A673 (cell line): ENCODE measurements around the gene CAMK2G. TPM values are rescaled to one million over a fixed set of nuclear protein-coding genes. Genes with fewer than 3 reads are reported as not detected.
"Not testable (repeated sequence)": the region's sequence is repeated elsewhere in the genome, so short reads cannot be mapped to it uniquely, and the experiment has no call there.

Experiments used
- BruUV-seq: library from RNA; stranded (reverse); fragments of 400-500 nt; replicated peaks from 2 replicates; lab custom pipeline; 2021; lab: Mats Ljungman, UMichigan
- CTCF ChIA-PET: fragments of 300-600 bp; sonication (Branson Sonifier 250); formaldehyde crosslinking; loops from one replicate; lab custom pipeline; 2022; ENCODE audit warnings: antibody characterized with exemption; lab: Charles Lee
- POLR2A ChIA-PET: fragments of 300-600 bp; sonication (Branson Sonifier 250); formaldehyde crosslinking; loops from one replicate; lab custom pipeline; 2022; ENCODE audit warnings: antibody characterized with exemption; ENCODE audit not compliant: low non-redundant PET; lab: Charles Lee
- DNase-seq: peaks from one replicate; pipeline ENCODE4 v3.0.0-alpha.2; 2015; ENCODE audit warnings: low spot score
- H3K27ac ChIP-seq: fragments of 200-600 bp; sonication (generic); 2 replicates; pipeline ENCODE4 v1.5.1; 2016; ENCODE audit warnings: mixed run types, low read depth, mild to moderate bottlenecking, mixed read lengths, antibody characterized with exemption, low read length; ENCODE audit not compliant: poor library complexity, severe bottlenecking
- H3K27me3 ChIP-seq: fragments of 200-600 bp; sonication (generic); replicated peaks from 2 replicates; pipeline ENCODE4 v1.6.1; 2017; ENCODE audit warnings: mixed run types, low read depth, mild to moderate bottlenecking, mixed read lengths, antibody characterized with exemption, low read length; ENCODE audit not compliant: insufficient read depth, poor library complexity
- H3K36me3 ChIP-seq: fragments of 200-600 bp; sonication (generic); 2 replicates; pipeline ENCODE4 v1.6.1; 2016; ENCODE audit warnings: mixed run types, mild to moderate bottlenecking, mixed read lengths, antibody characterized with exemption, low read length; ENCODE audit not compliant: insufficient read depth, poor library complexity, severe bottlenecking
- H3K4me1 ChIP-seq: fragments of 200-600 bp; sonication (generic); 2 replicates; pipeline ENCODE4 v1.6.1; 2017; ENCODE audit warnings: mixed run types, mild to moderate bottlenecking, mixed read lengths, antibody characterized with exemption, low read length; ENCODE audit not compliant: insufficient read depth, poor library complexity, severe bottlenecking
- H3K4me3 ChIP-seq: fragments of 200-600 bp; sonication (generic); 2 replicates; pipeline ENCODE4 v1.5.1; 2016; ENCODE audit warnings: low read depth, mixed run types, mild to moderate bottlenecking, mixed read lengths, low read length; ENCODE audit not compliant: poor library complexity, severe bottlenecking
- H3K9me3 ChIP-seq: fragments of 200-600 bp; sonication (generic); 2 replicates; pipeline ENCODE4 v1.6.1; 2016; ENCODE audit warnings: mixed run types, low read depth, mild to moderate bottlenecking, mixed read lengths, antibody characterized with exemption, low read length; ENCODE audit not compliant: poor library complexity, severe bottlenecking
- EZH2 ChIP-seq: fragments of 200-600 bp; sonication (generic); IDR thresholded peaks from 2 replicates; pipeline ENCODE4 v1.6.1; 2017; ENCODE audit warnings: borderline replicate concordance, low read depth, mild to moderate bottlenecking, mixed read lengths, antibody characterized with exemption, low read length; ENCODE audit not compliant: poor library complexity, severe bottlenecking
- intact Hi-C: fragments of 100-400 bp; cut with micrococcal nuclease; formaldehyde crosslinking; loops from one replicate; pipeline ENCODE4 v1.10.0; 2022; ENCODE audit not compliant: unreplicated experiment
- total RNA-seq: library from RNA; stranded (reverse); gene quantifications from 2 replicates; pipeline ENCODE4 v1.2.3, GENCODE V29; 2021
- TF ChIP-seq, protein P1 (sequence below): fragments of 300-800, 200-600 bp; sonication (generic); conservative IDR thresholded peaks from 2 replicates; pipeline ENCODE4 v1.5.1; 2017; ENCODE audit warnings: low read depth, mild to moderate bottlenecking, antibody characterized with exemption, low read length, moderate library complexity, mixed read lengths

The CAMK2G gene
- total RNA-seq, 1 experiment from 2014 or later: 32.7 TPM

DNA sequence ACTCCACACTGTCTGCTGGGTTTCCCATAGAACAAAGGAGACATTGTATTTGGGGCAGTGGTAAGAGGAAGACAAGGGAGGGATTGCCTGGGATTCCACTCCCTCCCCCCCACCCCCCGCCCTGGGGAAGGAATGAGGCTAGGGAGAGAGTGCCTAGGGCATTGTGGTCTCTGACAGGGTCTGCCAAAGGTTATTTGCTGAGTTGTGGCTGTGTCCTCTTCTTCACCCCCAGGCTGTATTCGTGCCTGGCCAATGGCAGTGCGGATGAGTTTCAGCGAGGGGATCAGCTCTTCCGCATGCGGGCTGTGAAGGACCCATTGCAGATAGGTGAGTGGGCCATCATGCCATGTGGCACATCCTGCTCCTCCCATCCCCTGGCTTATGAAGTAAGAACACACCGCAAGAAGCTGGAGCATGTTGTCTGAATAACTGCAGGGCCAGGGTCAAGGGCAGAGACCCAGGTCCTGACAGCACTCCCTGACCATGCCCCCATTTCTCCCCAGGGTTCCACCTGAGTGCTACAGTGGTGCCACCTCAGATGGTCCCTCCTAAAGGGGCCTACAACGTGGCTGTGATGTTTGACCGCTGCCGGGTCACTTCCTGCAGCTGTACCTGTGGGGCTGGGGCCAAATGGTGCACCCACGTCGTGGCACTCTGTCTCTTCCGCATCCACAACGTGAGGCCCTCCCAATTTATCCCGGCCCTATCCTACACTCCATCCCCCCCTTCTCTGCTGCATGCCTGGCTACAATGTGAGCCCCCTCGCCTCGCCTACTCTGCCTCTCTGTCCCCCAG is 85.3 kb downstream of the CAMK2G start:
- Histone ChIP-seq H3K4me3 (no peak overlapping the region), H3K4me1 (peaks cover 3% of the 10 kb centered on the region), H3K27ac (no peak overlapping the region), H3K9me3 (no peaks in the 10 kb centered on the region), H3K27me3 (no peaks in the 10 kb centered on the region), H3K36me3 (peaks cover 23% of the 10 kb centered on the region)
- no TSS peak for BruUV-seq
- TF ChIP-seq, protein P1, sequence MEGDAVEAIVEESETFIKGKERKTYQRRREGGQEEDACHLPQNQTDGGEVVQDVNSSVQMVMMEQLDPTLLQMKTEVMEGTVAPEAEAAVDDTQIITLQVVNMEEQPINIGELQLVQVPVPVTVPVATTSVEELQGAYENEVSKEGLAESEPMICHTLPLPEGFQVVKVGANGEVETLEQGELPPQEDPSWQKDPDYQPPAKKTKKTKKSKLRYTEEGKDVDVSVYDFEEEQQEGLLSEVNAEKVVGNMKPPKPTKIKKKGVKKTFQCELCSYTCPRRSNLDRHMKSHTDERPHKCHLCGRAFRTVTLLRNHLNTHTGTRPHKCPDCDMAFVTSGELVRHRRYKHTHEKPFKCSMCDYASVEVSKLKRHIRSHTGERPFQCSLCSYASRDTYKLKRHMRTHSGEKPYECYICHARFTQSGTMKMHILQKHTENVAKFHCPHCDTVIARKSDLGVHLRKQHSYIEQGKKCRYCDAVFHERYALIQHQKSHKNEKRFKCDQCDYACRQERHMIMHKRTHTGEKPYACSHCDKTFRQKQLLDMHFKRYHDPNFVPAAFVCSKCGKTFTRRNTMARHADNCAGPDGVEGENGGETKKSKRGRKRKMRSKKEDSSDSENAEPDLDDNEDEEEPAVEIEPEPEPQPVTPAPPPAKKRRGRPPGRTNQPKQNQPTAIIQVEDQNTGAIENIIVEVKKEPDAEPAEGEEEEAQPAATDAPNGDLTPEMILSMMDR: no peak
- no peak for TF ChIP-seq EZH2
- ChIA-PET POLR2A (no interaction called here), CTCF (no interaction called here)
- no peak for DNase-seq
- intact Hi-C loops: no loop called here

DNA sequence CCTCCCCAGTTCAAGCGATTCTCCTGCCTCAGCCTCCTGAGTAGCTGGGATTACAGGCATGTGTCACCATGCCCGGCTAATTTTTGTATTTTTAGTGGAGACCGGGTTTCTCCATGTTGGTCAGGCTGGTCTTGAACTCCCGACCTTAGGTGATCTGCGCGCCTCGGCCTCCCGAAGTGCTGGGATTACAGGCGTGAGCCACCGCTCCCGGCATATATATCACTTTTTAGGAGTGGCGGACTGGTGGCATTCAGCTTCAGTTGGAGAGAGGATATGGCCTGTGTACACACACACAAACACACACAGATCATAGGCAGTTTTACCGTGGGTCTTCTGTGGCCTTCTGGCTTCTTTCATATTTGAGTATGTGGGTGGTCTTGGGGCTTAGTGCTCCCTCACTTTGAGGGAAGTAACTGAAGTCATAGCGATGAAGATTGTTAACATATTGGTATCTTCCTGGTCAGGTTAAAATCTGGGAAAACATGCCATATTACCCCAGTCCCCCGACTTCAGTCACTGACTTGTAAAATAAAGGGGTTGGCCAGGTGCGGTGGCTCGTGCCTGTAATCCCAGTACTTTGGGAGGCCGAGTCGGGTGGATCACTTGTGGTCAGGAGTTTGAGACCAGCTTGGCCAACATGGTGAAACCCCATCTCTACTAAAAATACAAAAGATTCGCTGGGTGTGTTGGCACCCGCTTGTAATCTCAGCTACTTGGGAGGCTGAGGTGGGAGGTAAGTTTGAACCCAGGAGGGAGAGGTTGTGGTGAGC is 87.1 kb downstream of the CAMK2G start:
- H3K36me3 ChIP-seq: peaks cover 20% of the 10 kb centered on the region
- H3K27me3 ChIP-seq, H3K9me3 ChIP-seq, H3K27ac ChIP-seq, intact Hi-C loops, H3K4me1 ChIP-seq, H3K4me3 ChIP-seq, BruUV-seq, POLR2A ChIA-PET, CTCF ChIA-PET, DNase-seq: not testable (repeated sequence)

DNA sequence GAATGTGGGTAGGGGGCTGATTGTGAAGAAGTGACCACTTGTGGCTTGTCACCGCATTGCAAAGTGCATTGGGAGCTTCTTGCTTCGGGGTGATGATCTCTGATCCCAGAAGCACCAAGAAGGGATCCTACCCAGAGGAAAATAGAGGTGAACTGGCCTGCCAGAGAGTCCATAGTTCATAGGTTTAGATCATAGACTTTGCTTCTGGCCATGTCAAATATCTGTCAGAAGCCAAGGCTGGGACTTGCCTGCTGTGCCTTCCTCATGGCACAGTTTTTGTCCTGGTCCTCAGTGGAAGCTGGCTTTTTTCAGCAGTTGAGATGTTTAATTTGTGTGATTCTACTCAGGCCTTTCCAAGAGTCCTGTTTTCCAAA is 87.9 kb downstream of the CAMK2G start:
- intact Hi-C loops: no loop called here
- ChIA-PET CTCF (no interaction called here), POLR2A (no interaction called here)
- TF ChIP-seq EZH2: no peak
- TF ChIP-seq, protein P1: no peak
- Histone ChIP-seq H3K4me1 (peaks cover 3% of the 10 kb centered on the region), H3K36me3 (peaks cover 20% of the 10 kb centered on the region), H3K27me3 (no peaks in the 10 kb centered on the region), H3K27ac (no peak overlapping the region), H3K4me3 (peak overlapping the region; percentile 98), H3K9me3 (no peaks in the 10 kb centered on the region)
- BruUV-seq: no TSS peak
- no peak for DNase-seq
